Calu3 (cell line): ENCODE measurements around the gene LAS1L. TPM values are rescaled to one million over a fixed set of nuclear protein-coding genes. Genes with fewer than 3 reads are reported as not detected.

Experiments
- BruUV-seq: library from RNA; stranded (reverse); fragments of 400-500 nt; replicated peaks from 2 replicates; lab custom pipeline; 2021; lab: Mats Ljungman, UMichigan
- CTCF ChIA-PET: fragments of 300-600 bp; sonication (Branson Sonifier 250); formaldehyde crosslinking; loops from one replicate; lab custom pipeline; 2022; ENCODE audit warnings: antibody characterized with exemption; lab: Charles Lee
- DNase-seq: peaks from one replicate; pipeline ENCODE4 v3.0.0; 2022
- H3K27ac Mint-ChIP-seq: one replicate; pipeline ENCODE4 v1.8.0; 2022; ENCODE audit warnings: mixed read lengths; ENCODE audit not compliant: unreplicated experiment
- H3K27me3 Mint-ChIP-seq: one replicate; pipeline ENCODE4 v1.8.0; 2022; ENCODE audit warnings: mixed read lengths; ENCODE audit not compliant: unreplicated experiment
- H3K36me3 Mint-ChIP-seq: one replicate; pipeline ENCODE4 v1.8.0; 2022; ENCODE audit warnings: mild to moderate bottlenecking, moderate library complexity, mixed read lengths; ENCODE audit not compliant: insufficient read depth, unreplicated experiment
- H3K4me1 Mint-ChIP-seq: one replicate; pipeline ENCODE4 v1.8.0; 2022; ENCODE audit warnings: mild to moderate bottlenecking, low read depth, mixed read lengths; ENCODE audit not compliant: unreplicated experiment
- H3K4me3 Mint-ChIP-seq: one replicate; pipeline ENCODE4 v1.8.0; 2022; ENCODE audit warnings: mild to moderate bottlenecking, low read depth, moderate library complexity, mixed read lengths; ENCODE audit not compliant: unreplicated experiment
- H3K9me3 Mint-ChIP-seq: one replicate; pipeline ENCODE4 v1.8.0; 2022; ENCODE audit warnings: low read depth, mixed read lengths; ENCODE audit not compliant: unreplicated experiment
- CTCF ChIP-seq: fragments of 200-600 bp; IDR thresholded peaks from one replicate; pipeline ENCODE4 v1.8.0; 2022; ENCODE audit warnings: antibody characterized with exemption; ENCODE audit not compliant: unreplicated experiment
- intact Hi-C: fragments of 100-400 bp; cut with micrococcal nuclease; formaldehyde crosslinking; loops from one replicate; pipeline ENCODE4 v1.10.0; 2022; ENCODE audit not compliant: unreplicated experiment
- total RNA-seq: library from RNA; stranded (reverse); gene quantifications from 2 replicates; pipeline ENCODE4 v1.2.3, GENCODE V29; 2022

The LAS1L gene
- total RNA-seq, 1 experiment from 2014 or later: 55.2 TPM

- no TSS peak for BruUV-seq
- H3K4me3 Mint-ChIP-seq: no peak overlapping the region
- no peaks in the 10 kb centered on the region for H3K27me3 Mint-ChIP-seq
- CTCF ChIA-PET: no interaction called here
- intact Hi-C loops: no loop called here
- no peaks in the 10 kb centered on the region for H3K4me1 Mint-ChIP-seq
- no peaks in the 10 kb centered on the region for H3K9me3 Mint-ChIP-seq
- DNase-seq: no peak
- no peak for TF ChIP-seq CTCF
- peaks cover 4% of the 10 kb centered on the region for H3K36me3 Mint-ChIP-seq
- no peak overlapping the region for H3K27ac Mint-ChIP-seq
These were observed 25.7 kb downstream of the LAS1L start for GRCh38 chrX:65508851-65509250.

GRCh38 chrX:65502618-65503017 is 32.0 kb downstream of the LAS1L start:
- no peak overlapping the region for H3K4me3 Mint-ChIP-seq
- no peak for DNase-seq
- H3K9me3 Mint-ChIP-seq: no peaks in the 10 kb centered on the region
- H3K27ac Mint-ChIP-seq: no peak overlapping the region
- BruUV-seq: no TSS peak
- CTCF ChIA-PET: no interaction called here
- TF ChIP-seq CTCF: no peak
- no peaks in the 10 kb centered on the region for H3K36me3 Mint-ChIP-seq
- intact Hi-C loops: no loop called here
- no peaks in the 10 kb centered on the region for H3K4me1 Mint-ChIP-seq
- H3K27me3 Mint-ChIP-seq: no peaks in the 10 kb centered on the region

- no peak for TF ChIP-seq CTCF
- DNase-seq: no peak
- no peaks in the 10 kb centered on the region for H3K36me3 Mint-ChIP-seq
- no peak overlapping the region for H3K4me3 Mint-ChIP-seq
- intact Hi-C loops: no loop called here
- H3K9me3 Mint-ChIP-seq: no peaks in the 10 kb centered on the region
- BruUV-seq: no TSS peak
- no peaks in the 10 kb centered on the region for H3K27me3 Mint-ChIP-seq
- H3K27ac Mint-ChIP-seq: no peak overlapping the region
- CTCF ChIA-PET: no interaction called here
- no peaks in the 10 kb centered on the region for H3K4me1 Mint-ChIP-seq
These were observed 41.2 kb downstream of the LAS1L start for GRCh38 chrX:65493431-65493830.

GRCh38 chrX:65491620-65492019 is 43.0 kb downstream of the LAS1L start:
- intact Hi-C loops: no loop called here
- TF ChIP-seq CTCF: no peak
- BruUV-seq: no TSS peak
- CTCF ChIA-PET: no interaction called here
- no peak for DNase-seq
- Mint-ChIP-seq H3K27me3 (no peaks in the 10 kb centered on the region), H3K36me3 (no peaks in the 10 kb centered on the region), H3K9me3 (no peaks in the 10 kb centered on the region), H3K4me3 (no peak overlapping the region), H3K4me1 (no peaks in the 10 kb centered on the region), H3K27ac (no peak overlapping the region)

- Mint-ChIP-seq H3K27me3 (no peaks in the 10 kb centered on the region), H3K9me3 (no peaks in the 10 kb centered on the region), H3K4me3 (no peak overlapping the region), H3K27ac (no peak overlapping the region), H3K36me3 (no peaks in the 10 kb centered on the region), H3K4me1 (no peaks in the 10 kb centered on the region)
- DNase-seq: no peak
- CTCF ChIA-PET: no interaction called here
- TF ChIP-seq CTCF: no peak
- intact Hi-C loops: no loop called here
- no TSS peak for BruUV-seq
These were observed 46.1 kb downstream of the LAS1L start for GRCh38 chrX:65488495-65488894.
